Vagina (tissue), 2 donors: ENCODE data around the gene NKPD1. TPM values are rescaled to one million over a fixed set of nuclear protein-coding genes. Genes with fewer than 3 reads are reported as not detected.

Source experiments
- DNase-seq, 2 donors: peaks; one replicate each; pipeline ENCODE4 v3.0.0-alpha.2; 2017; ENCODE audit errors: extremely low spot score in 2 of 2
- H3K27ac ChIP-seq: fragments of 200-600 bp; sonication (generic); one replicate; pipeline ENCODE4 v1.5.1; 2019
- H3K27me3 ChIP-seq: fragments of 200-600 bp; sonication (generic); one replicate; pipeline ENCODE4 v1.5.1; 2019
- H3K36me3 ChIP-seq, 2 donors: fragments of 200-600 bp; sonication (generic); one replicate each; pipeline ENCODE4 v1.5.1; 2017 to 2019
- H3K4me1 ChIP-seq: fragments of 200-600 bp; sonication (generic); one replicate; pipeline ENCODE4 v1.5.1; 2019
- H3K4me3 ChIP-seq, 2 donors: fragments of 200-600 bp; sonication (generic); 1 replicate in 1 of 2; 2 replicates in 1 of 2; pipeline ENCODE4 v1.5.1; 2016 to 2019
- H3K9me3 ChIP-seq: fragments of 200-600 bp; sonication (generic); one replicate; pipeline ENCODE4 v1.5.1; 2019
- POLR2A ChIP-seq, 2 donors: fragments of 450-650 bp; IDR thresholded peaks; one replicate each; pipeline ENCODE4 v1.6.1; 2017; ENCODE audit warnings: antibody characterized with exemption in 2 of 2, mild to moderate bottlenecking in 2 of 2, moderate library complexity in 2 of 2
- POLR2AphosphoS5 ChIP-seq, 2 donors: sonication (generic); formaldehyde crosslinking; IDR thresholded peaks; one replicate each; pipeline ENCODE4 v1.9.0; 2017; ENCODE audit warnings: antibody characterized with exemption in 2 of 2, mild to moderate bottlenecking in 2 of 2, low read depth in 1 of 2; ENCODE audit not compliant: insufficient read depth in 1 of 2
- intact Hi-C: fragments of 100-400 bp; cut with DNase I; formaldehyde crosslinking; loops from one replicate; pipeline ENCODE4 v1.15.1; 2023
- total RNA-seq: library from RNA; depleted of rRNA; stranded (reverse); fragments of >200 nt; gene quantifications from one replicate; pipeline ENCODE4 v1.2.3, GENCODE V29; 2016
- TF ChIP-seq, protein P1 (sequence below), 3 experiments: fragments of 450-650 bp in 2 of 3; fragments of 200-600 bp in 1 of 3; sonication (generic) in 1 of 3; IDR thresholded peaks; one replicate each; pipeline ENCODE4 v1.5.1; 2017 to 2019; ENCODE audit warnings: antibody characterized with exemption in 3 of 3, mild to moderate bottlenecking in 2 of 3, moderate library complexity in 2 of 3

The NKPD1 gene
- total RNA-seq, 1 donor from 2014 or later, result 14.0 TPM

DNA sequence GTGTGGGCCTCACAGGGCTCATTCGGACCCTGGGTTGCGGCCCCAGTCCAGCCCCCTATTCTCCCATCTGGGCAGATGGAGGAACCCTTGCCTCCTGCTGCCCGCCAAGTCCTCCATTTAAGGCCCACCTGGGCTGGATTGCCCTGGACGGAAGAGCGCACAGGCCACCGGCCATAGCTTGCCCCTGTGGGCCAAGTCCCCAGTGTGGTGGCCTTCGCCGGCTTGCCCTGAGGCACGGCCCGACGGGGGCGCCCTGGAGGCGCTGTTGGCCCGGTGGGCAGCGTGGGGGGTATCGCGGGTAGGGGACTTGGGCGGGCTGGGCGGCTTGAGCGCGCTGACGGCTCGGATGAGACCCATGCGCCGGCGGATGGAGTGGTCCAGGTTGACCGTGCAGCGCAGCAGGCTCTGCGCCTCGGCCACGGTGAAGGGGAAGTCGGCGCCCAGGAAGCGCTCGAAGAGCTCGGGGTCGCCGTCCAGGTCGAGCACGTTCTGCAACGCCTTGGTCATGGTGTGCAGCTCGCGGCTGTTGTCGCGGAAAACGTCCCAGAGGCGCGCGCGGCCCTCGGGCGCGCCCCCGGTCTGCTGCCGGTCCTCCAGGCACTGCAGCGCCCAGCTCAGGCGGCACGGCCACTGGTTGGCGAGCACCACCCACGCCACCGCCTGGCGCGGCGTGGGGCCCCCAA lies 8.8 kb downstream of the NKPD1 start:
- Histone ChIP-seq H3K4me1 (peaks cover 33% of the 10 kb centered on the region), H3K27me3 (no peaks in the 10 kb centered on the region), H3K36me3 (no peaks in the 10 kb centered on the region), H3K27ac (no peak overlapping the region), H3K9me3 (no peaks in the 10 kb centered on the region), H3K4me3 (peak overlapping the region; percentile 26 to 37)
- DNase-seq, result no peak
- TF ChIP-seq POLR2AphosphoS5 (IDR thresholded peaks at IDR 0.05; ENCODE audit: insufficient read depth in 1 of 2, low read depth in 1 of 2), result no peak
- no peak for TF ChIP-seq POLR2A (IDR thresholded peaks at IDR 0.05)
- TF ChIP-seq, protein P1, sequence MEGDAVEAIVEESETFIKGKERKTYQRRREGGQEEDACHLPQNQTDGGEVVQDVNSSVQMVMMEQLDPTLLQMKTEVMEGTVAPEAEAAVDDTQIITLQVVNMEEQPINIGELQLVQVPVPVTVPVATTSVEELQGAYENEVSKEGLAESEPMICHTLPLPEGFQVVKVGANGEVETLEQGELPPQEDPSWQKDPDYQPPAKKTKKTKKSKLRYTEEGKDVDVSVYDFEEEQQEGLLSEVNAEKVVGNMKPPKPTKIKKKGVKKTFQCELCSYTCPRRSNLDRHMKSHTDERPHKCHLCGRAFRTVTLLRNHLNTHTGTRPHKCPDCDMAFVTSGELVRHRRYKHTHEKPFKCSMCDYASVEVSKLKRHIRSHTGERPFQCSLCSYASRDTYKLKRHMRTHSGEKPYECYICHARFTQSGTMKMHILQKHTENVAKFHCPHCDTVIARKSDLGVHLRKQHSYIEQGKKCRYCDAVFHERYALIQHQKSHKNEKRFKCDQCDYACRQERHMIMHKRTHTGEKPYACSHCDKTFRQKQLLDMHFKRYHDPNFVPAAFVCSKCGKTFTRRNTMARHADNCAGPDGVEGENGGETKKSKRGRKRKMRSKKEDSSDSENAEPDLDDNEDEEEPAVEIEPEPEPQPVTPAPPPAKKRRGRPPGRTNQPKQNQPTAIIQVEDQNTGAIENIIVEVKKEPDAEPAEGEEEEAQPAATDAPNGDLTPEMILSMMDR (IDR thresholded peaks at IDR 0.05), result no peak
- intact Hi-C loops, result no loop called here

DNA sequence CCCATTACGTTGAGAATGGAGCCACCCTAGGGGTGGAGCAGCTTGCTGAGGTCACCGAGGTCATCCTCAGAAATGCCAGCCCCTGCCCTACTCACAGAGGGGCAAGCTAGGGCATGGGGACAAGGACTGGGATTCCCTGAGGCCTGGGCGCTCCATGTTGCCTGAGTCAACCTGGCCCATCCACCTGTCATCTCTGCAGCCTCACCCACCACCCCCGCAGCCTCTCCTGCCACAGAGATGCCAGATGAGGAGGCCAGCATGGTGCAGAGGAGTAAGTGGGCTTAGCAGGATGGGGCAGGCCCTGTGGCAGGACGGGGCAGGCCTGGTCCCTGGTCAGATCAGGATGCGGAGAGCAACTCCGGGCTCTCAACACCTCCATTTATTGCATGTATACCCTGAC lies 9.5 kb downstream of the NKPD1 start:
- H3K27me3 ChIP-seq, result no peaks in the 10 kb centered on the region
- no peaks in the 10 kb centered on the region for H3K9me3 ChIP-seq
- H3K36me3 ChIP-seq, result no peaks in the 10 kb centered on the region
- no peak for DNase-seq
- intact Hi-C loops, result no loop called here
- no peak overlapping the region for H3K4me3 ChIP-seq
- peaks cover 33% of the 10 kb centered on the region for H3K4me1 ChIP-seq
- no peak overlapping the region for H3K27ac ChIP-seq
- TF ChIP-seq POLR2AphosphoS5 (IDR thresholded peaks at IDR 0.05; ENCODE audit: insufficient read depth in 1 of 2, low read depth in 1 of 2) (no peak), POLR2A (IDR thresholded peaks at IDR 0.05) (no peak)
- TF ChIP-seq, protein P1 (IDR thresholded peaks at IDR 0.05), result no peak

DNA sequence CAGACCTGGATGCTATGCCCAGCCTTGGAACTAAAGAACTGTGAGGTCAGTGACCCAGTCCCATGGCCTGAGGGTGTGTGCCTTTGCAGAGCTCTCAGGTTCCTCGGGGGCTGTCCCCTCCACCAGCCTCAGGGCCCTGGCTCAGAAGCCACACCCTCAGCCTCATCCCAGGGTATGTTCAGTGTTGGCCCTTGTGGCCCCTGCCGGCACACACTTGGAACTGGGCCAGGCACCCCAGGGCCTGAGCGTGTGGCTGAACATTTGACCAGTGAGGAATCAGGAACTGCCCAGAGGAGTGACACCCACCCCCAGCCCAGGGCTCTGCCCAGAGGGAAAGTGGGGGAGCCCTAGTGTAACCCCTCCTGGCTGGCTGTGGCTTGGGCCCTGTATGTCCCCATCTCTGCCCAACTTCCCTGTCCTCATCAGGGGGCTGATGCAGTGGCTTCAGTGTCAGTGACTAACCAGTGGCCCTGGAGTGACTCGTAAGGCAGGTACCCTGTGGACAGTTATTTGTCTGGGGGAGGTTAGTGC lies 10.0 kb downstream of the NKPD1 start:
- Histone ChIP-seq H3K4me1 (peaks cover 33% of the 10 kb centered on the region), H3K4me3 (no peak overlapping the region), H3K36me3 (no peaks in the 10 kb centered on the region), H3K9me3 (no peaks in the 10 kb centered on the region), H3K27me3 (no peaks in the 10 kb centered on the region), H3K27ac (no peak overlapping the region)
- no peak for DNase-seq
- TF ChIP-seq POLR2AphosphoS5 (IDR thresholded peaks at IDR 0.05; ENCODE audit: insufficient read depth in 1 of 2, low read depth in 1 of 2) (no peak), POLR2A (IDR thresholded peaks at IDR 0.05) (no peak)
- TF ChIP-seq, protein P1 (IDR thresholded peaks at IDR 0.05), result no peak
- intact Hi-C loops, result no loop called here

DNA sequence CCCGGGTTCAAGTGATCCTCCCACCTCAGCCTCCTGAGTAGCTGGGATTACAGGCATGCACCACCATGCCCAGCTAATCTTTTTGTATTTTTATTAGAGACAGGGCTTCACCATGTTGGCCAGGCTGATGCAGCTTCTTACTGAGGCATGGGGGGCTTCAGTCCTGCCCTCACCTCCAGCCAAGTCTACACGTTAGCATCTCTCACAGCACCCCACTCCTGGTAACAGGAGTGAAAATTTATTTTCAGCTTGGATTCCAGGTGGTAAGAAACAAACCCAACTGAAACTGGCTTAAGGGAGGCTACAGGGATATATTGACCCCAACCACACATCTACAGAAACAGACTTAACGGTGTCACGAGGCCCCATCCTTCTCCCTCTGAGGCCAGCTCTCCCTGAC lies 10.6 kb downstream of the NKPD1 start:
- no peak for DNase-seq
- H3K4me1 ChIP-seq, result peaks cover 33% of the 10 kb centered on the region
- H3K9me3 ChIP-seq, result no peaks in the 10 kb centered on the region
- intact Hi-C loops, result no loop called here
- H3K27me3 ChIP-seq, result no peaks in the 10 kb centered on the region
- TF ChIP-seq, protein P1 (IDR thresholded peaks at IDR 0.05), result no peak
- TF ChIP-seq POLR2AphosphoS5 (IDR thresholded peaks at IDR 0.05; ENCODE audit: insufficient read depth in 1 of 2, low read depth in 1 of 2) (no peak), POLR2A (IDR thresholded peaks at IDR 0.05) (no peak)
- H3K27ac ChIP-seq, result no peak overlapping the region
- peaks cover 0 to 4% of the 10 kb centered on the region in 2 donors for H3K36me3 ChIP-seq
- H3K4me3 ChIP-seq, result no peak overlapping the region

DNA sequence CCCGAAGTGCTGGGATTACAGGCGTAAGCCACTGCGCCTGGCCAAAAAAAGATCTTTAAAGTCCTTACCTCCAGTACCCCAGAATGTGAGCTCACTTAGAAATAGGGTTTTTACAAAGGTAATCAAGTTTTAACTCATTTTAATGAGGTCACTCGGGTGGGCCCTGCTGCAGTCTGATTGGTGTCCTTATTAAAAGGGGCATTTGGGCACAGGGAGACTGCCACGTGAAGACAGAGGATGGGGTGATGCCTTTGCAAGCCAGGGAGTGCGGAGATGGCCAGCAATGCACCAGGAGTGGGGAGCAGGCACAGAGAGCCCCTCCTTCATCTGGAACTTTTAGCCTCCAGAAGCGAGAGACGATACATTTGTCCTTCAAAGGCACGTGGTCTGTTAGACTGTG lies 11.7 kb downstream of the NKPD1 start:
- H3K36me3 ChIP-seq, result peaks cover 0 to 9% of the 10 kb centered on the region in 2 donors
- no peaks in the 10 kb centered on the region for H3K27me3 ChIP-seq
- no peak overlapping the region for H3K4me3 ChIP-seq
- H3K9me3 ChIP-seq, result no peaks in the 10 kb centered on the region
- TF ChIP-seq POLR2A (IDR thresholded peaks at IDR 0.05), result no peak
- no peak for TF ChIP-seq POLR2AphosphoS5 (IDR thresholded peaks at IDR 0.05; ENCODE audit: insufficient read depth in 1 of 2, low read depth in 1 of 2)
- TF ChIP-seq, protein P1 (IDR thresholded peaks at IDR 0.05), result no peak
- DNase-seq, result no peak
- H3K4me1 ChIP-seq, result peaks cover 29% of the 10 kb centered on the region
- intact Hi-C loops, result no loop called here
- no peak overlapping the region for H3K27ac ChIP-seq
